Brain microvascular endothelial cell (primary cell): Measurements from ENCODE around the gene TAF4B.
"Not testable (repeated sequence)": the region's sequence is repeated elsewhere in the genome, so short reads cannot be mapped to it uniquely, and the experiment has no call there.

ENCODE experiments used
- DNase-seq: peaks from one replicate; pipeline ENCODE4 v3.0.0-alpha.2; 2020
- H3K27ac ChIP-seq: fragments of 250-450 bp; sonication (Bioruptor Pico); 2 replicates; pipeline ENCODE4 v1.5.1; 2020; ENCODE audit warnings: mild to moderate bottlenecking, moderate library complexity
- H3K27me3 ChIP-seq: fragments of 250-450 bp; sonication (Bioruptor Pico); replicated peaks from 2 replicates; pipeline ENCODE4 v1.5.1; 2020; ENCODE audit warnings: mild to moderate bottlenecking
- H3K36me3 ChIP-seq: fragments of 250-450 bp; sonication (Bioruptor Pico); replicated peaks from 2 replicates; pipeline ENCODE4 v1.5.1; 2020; ENCODE audit warnings: mild to moderate bottlenecking
- H3K4me3 ChIP-seq: 2 replicates; pipeline ENCODE4 v1.5.1; 2011; ENCODE audit warnings: low read depth, mild to moderate bottlenecking, control low read depth, low read length, moderate library complexity
- CTCF ChIP-seq: IDR thresholded peaks from 2 replicates; pipeline ENCODE4 v1.5.1; 2011; ENCODE audit warnings: low read depth, mild to moderate bottlenecking, moderate library complexity, low read length, control low read depth, inconsistent platforms; ENCODE audit errors: missing control alignments
- in situ Hi-C: cut with HindIII; loops from 2 replicates; pipeline ENCODE4 v1.10.0; 2017; ENCODE audit warnings: low sequenced_read_pairs, low pct_ligation_motif_present

Gene TAF4B

GRCh38 chr18:26287644-26288043 lies 61.4 kb downstream of the TAF4B start:
- H3K36me3 ChIP-seq = no peaks in the 10 kb centered on the region
- no peak for TF ChIP-seq CTCF
- no peak overlapping the region for H3K4me3 ChIP-seq
- DNase-seq = no peak
- no peaks in the 10 kb centered on the region for H3K27me3 ChIP-seq
- H3K27ac ChIP-seq = no peak overlapping the region
- in situ Hi-C loops = no loop called here

- H3K4me3 ChIP-seq = no peak overlapping the region
- no peak overlapping the region for H3K27ac ChIP-seq
- no peak for TF ChIP-seq CTCF
- in situ Hi-C loops = no loop called here
- no peaks in the 10 kb centered on the region for H3K27me3 ChIP-seq
- no peaks in the 10 kb centered on the region for H3K36me3 ChIP-seq
- DNase-seq = no peak
Measured at GRCh38 chr18:26290385-26290784, 64.1 kb downstream of the TAF4B start.

- in situ Hi-C loops = no loop called here
- DNase-seq = no peak
- Histone ChIP-seq H3K36me3 (no peaks in the 10 kb centered on the region), H3K4me3 (no peak overlapping the region), H3K27me3 (no peaks in the 10 kb centered on the region), H3K27ac (no peak overlapping the region)
- no peak for TF ChIP-seq CTCF
Measured at GRCh38 chr18:26293982-26294381, 67.7 kb downstream of the TAF4B start.

DNA sequence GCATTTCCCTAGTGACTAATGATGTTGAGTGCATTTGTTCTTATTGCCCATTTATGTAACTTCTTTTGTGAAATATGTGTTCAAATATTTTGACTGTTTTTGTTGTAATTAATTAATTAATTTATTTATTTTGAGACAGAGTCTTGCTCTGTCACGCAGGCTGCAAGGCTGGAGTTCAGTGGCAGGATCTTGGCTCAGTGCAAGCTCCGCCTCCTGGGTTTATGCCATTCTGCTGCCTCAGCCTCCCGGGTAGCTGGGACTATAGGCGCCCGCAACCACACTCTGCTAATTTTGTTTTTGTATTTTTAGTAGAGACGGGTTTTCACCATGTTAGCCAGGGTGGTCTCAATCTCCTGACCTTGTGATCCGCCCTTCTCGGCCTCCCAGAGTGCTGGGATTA lies 71.9 kb downstream of the TAF4B start:
- Histone ChIP-seq H3K27me3 (no peaks in the 10 kb centered on the region), H3K36me3 (no peaks in the 10 kb centered on the region), H3K27ac (no peak overlapping the region), H3K4me3 (no peak overlapping the region)
- in situ Hi-C loops = no loop called here
- no peak for TF ChIP-seq CTCF
- no peak for DNase-seq

DNA sequence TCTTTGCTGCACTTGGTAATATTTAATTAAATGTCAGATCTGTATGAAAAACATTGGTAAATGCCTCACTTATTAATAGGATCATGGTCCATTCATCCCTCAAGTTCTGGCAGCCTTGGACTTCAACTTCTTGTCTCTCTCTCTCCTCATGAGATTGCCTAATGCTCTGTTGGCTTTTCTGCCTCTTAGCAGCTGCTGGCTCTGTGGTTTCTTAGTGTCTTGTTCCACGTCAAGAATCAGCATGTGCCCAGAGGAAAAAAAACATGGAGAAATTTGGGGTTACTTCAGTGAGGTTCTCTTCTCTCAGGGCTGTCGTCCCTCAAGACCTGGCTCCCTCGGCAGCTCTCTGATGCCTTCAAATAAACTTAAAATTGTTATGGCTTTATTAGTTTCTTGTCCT lies 75.4 kb downstream of the TAF4B start:
- TF ChIP-seq CTCF = no peak
- DNase-seq = peak; percentile 39
- no peaks in the 10 kb centered on the region for H3K27me3 ChIP-seq
- no peak overlapping the region for H3K4me3 ChIP-seq
- no peak overlapping the region for H3K27ac ChIP-seq
- no peaks in the 10 kb centered on the region for H3K36me3 ChIP-seq
- in situ Hi-C loops = no loop called here

GRCh38 chr18:26303222-26303621 lies 77.0 kb downstream of the TAF4B start:
- H3K36me3 ChIP-seq, DNase-seq, H3K27me3 ChIP-seq, H3K4me3 ChIP-seq, in situ Hi-C loops, H3K27ac ChIP-seq: not testable (repeated sequence)

DNA sequence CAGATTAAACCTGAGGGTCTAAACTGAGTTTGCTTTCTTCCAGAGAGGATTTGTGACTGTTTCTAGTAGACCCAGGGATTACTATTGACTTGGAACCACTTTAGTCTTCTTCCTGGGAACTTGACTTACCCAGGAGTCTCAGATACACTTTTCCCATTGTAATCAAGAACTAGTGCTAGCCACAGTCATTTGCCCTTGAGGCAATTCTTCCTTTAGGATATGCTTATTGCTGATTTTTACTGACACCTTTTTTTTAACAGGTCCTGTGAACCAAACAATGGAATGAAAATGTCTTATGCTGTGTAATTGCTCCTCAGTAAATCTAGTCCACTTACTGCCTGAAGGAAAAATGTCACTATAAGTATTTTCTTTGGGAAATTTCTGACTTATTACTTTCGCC lies 78.3 kb downstream of the TAF4B start:
- H3K4me3 ChIP-seq = no peak overlapping the region
- H3K27me3 ChIP-seq = no peaks in the 10 kb centered on the region
- in situ Hi-C loops = no loop called here
- peak overlapping the region; percentile 35 for H3K27ac ChIP-seq
- no peak for DNase-seq
- no peak for TF ChIP-seq CTCF
- H3K36me3 ChIP-seq = no peaks in the 10 kb centered on the region
